ENCODE measurements around the gene RYR3. TPM values are rescaled to one million over a fixed set of nuclear protein-coding genes. Genes with fewer than 3 reads are reported as not detected.

RYR3 gene
- total RNA-seq, 1 donor from 2014 or later, result 1.5 TPM

DNA sequence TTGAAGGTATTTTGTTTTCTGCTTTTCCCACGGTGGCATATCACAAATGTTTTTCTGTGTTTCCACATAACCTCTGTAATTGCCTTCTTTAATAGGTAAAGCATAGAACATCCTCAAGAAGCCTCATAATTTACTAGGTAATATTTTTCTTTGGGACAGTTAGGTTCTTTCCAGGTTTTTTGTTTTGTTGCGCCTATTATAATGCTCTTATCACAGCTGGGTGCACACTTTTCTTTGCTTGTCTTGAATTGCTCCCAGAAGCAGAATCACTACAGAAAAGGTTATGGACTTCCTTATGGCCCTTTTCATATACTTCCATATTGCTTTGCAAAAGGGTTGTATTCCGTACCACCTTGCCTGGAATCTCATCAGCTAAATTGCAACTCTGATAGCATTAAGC, 213.5 kb downstream of the RYR3 start:
- no peaks in the 10 kb centered on the region for H3K4me1 Mint-ChIP-seq (ENCODE audit: low read depth, unreplicated experiment)

DNA sequence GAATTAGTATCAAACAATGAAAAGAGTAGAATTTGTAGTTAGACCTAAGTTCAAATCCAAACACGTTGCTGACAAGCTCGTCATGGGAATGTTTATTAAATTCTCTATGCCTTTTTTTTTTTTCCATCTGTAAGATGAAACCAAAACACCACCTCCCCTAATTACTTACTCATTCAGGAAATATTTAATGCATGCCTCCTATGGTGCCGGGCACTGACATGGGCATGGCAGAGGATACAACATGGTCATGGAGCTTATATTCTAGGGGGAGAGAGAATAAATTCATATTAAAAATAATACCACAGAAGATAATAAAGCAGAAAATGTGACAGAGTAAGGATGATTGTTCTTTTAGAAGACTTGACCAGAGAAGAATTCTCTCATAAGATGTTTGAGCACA, 215.8 kb downstream of the RYR3 start:
- H3K9ac ChIP-seq (ENCODE audit: low read length), result no peak overlapping the region
- Mint-ChIP-seq H3K9me3 (ENCODE audit: unreplicated experiment) (peaks cover 2% of the 10 kb centered on the region), H3K27ac (ENCODE audit: unreplicated experiment) (no peak overlapping the region), H3K4me1 (ENCODE audit: low read depth, unreplicated experiment) (no peaks in the 10 kb centered on the region), H3K27me3 (ENCODE audit: low read depth, unreplicated experiment) (no peaks in the 10 kb centered on the region), H3K4me3 (ENCODE audit: unreplicated experiment) (no peak overlapping the region), H3K36me3 (ENCODE audit: low read depth, unreplicated experiment) (no peaks in the 10 kb centered on the region)
- no peak overlapping the region for H3K4me3 ChIP-seq (ENCODE audit: insufficient read depth, low read depth, low read length)
- H3K27ac ChIP-seq (ENCODE audit: low read depth, low read length), result no peak overlapping the region
- FAIRE-seq (no peak), DNase-seq (ENCODE audit: low read depth) (no peak)
- no peak overlapping the region for H2AFZ ChIP-seq (ENCODE audit: low read depth, low read length)
- no peak overlapping the region for H3K4me2 ChIP-seq (ENCODE audit: low read length)
- TF ChIP-seq, protein P1, sequence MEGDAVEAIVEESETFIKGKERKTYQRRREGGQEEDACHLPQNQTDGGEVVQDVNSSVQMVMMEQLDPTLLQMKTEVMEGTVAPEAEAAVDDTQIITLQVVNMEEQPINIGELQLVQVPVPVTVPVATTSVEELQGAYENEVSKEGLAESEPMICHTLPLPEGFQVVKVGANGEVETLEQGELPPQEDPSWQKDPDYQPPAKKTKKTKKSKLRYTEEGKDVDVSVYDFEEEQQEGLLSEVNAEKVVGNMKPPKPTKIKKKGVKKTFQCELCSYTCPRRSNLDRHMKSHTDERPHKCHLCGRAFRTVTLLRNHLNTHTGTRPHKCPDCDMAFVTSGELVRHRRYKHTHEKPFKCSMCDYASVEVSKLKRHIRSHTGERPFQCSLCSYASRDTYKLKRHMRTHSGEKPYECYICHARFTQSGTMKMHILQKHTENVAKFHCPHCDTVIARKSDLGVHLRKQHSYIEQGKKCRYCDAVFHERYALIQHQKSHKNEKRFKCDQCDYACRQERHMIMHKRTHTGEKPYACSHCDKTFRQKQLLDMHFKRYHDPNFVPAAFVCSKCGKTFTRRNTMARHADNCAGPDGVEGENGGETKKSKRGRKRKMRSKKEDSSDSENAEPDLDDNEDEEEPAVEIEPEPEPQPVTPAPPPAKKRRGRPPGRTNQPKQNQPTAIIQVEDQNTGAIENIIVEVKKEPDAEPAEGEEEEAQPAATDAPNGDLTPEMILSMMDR (IDR thresholded peaks at IDR 0.05; ENCODE audit: insufficient read depth, low read depth, low read length), result no peak
- no peak for TF ChIP-seq EZH2 (IDR thresholded peaks at IDR 0.05; ENCODE audit: insufficient read depth, low read length)
- no peaks in the 10 kb centered on the region for H3K79me2 ChIP-seq (ENCODE audit: insufficient read depth, low read length)
- H3K9me3 ChIP-seq (ENCODE audit: insufficient read depth, low read depth, low read length), result no peaks in the 10 kb centered on the region
- no peaks in the 10 kb centered on the region for H3K4me1 ChIP-seq (ENCODE audit: insufficient read depth, low read length)
- H3K27me3 ChIP-seq (ENCODE audit: insufficient read depth, low read length), result no peaks in the 10 kb centered on the region
- H3K36me3 ChIP-seq (ENCODE audit: insufficient read depth, low read length), result no peaks in the 10 kb centered on the region
- H4K20me1 ChIP-seq (ENCODE audit: insufficient read depth, low read length), result no peaks in the 10 kb centered on the region

More for the DNA sequence above, 213.5 kb downstream of the RYR3 start:
- Histone ChIP-seq H3K4me1 (ENCODE audit: insufficient read depth, low read length) (no peaks in the 10 kb centered on the region), H3K9ac (ENCODE audit: low read length) (no peak overlapping the region), H3K4me2 (ENCODE audit: low read length) (no peak overlapping the region), H3K27ac (ENCODE audit: low read depth, low read length) (no peak overlapping the region), H3K27me3 (ENCODE audit: insufficient read depth, low read length) (no peaks in the 10 kb centered on the region), H2AFZ (ENCODE audit: low read depth, low read length) (no peak overlapping the region), H3K4me3 (ENCODE audit: insufficient read depth, low read depth, low read length) (no peak overlapping the region), H3K79me2 (ENCODE audit: insufficient read depth, low read length) (no peaks in the 10 kb centered on the region), H3K9me3 (ENCODE audit: insufficient read depth, low read depth, low read length) (no peaks in the 10 kb centered on the region), H3K36me3 (ENCODE audit: insufficient read depth, low read length) (no peaks in the 10 kb centered on the region), H4K20me1 (ENCODE audit: insufficient read depth, low read length) (no peaks in the 10 kb centered on the region)
- no peak overlapping the region for H3K27ac Mint-ChIP-seq (ENCODE audit: unreplicated experiment)
- no peaks in the 10 kb centered on the region for H3K36me3 Mint-ChIP-seq (ENCODE audit: low read depth, unreplicated experiment)
- H3K27me3 Mint-ChIP-seq (ENCODE audit: low read depth, unreplicated experiment), result peaks cover 2% of the 10 kb centered on the region
- no peak for DNase-seq (ENCODE audit: low read depth)
- H3K9me3 Mint-ChIP-seq (ENCODE audit: unreplicated experiment), result peaks cover 2% of the 10 kb centered on the region
- TF ChIP-seq EZH2 (IDR thresholded peaks at IDR 0.05; ENCODE audit: insufficient read depth, low read length), result no peak
- TF ChIP-seq, protein P1 (IDR thresholded peaks at IDR 0.05; ENCODE audit: insufficient read depth, low read depth, low read length), result no peak
- H3K4me3 Mint-ChIP-seq (ENCODE audit: unreplicated experiment), result no peak overlapping the region
- FAIRE-seq, result no peak

DNA sequence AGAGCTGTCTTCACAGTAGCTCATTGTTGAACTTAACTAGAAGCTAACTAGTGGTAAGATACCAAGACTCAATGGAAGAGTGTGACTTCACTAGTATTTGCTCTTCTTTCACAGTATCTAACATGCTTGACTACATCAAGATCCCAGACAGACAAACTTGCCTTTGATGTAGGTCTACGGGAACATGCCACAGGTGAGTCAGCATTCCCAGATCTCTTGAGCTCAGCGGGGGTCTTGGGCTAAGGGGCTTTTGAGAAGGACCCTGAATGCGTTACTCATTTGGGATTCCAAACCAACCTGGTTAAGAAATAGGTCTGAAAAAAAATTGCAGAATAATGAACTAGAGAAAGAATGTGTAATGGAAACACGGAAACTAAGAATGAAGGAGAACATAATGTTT, 222.4 kb downstream of the RYR3 start:
- no peaks in the 10 kb centered on the region for H3K36me3 ChIP-seq (ENCODE audit: insufficient read depth, low read length)
- no peaks in the 10 kb centered on the region for H3K27me3 ChIP-seq (ENCODE audit: insufficient read depth, low read length)
- no peak overlapping the region for H3K27ac ChIP-seq (ENCODE audit: low read depth, low read length)
- no peak for DNase-seq (ENCODE audit: low read depth)
- no peaks in the 10 kb centered on the region for H4K20me1 ChIP-seq (ENCODE audit: insufficient read depth, low read length)
- no peaks in the 10 kb centered on the region for H3K4me1 ChIP-seq (ENCODE audit: insufficient read depth, low read length)
- TF ChIP-seq, protein P1 (IDR thresholded peaks at IDR 0.05; ENCODE audit: insufficient read depth, low read depth, low read length), result no peak
- TF ChIP-seq EZH2 (IDR thresholded peaks at IDR 0.05; ENCODE audit: insufficient read depth, low read length), result no peak
- no peak overlapping the region for H3K4me2 ChIP-seq (ENCODE audit: low read length)
- Mint-ChIP-seq H3K27ac (ENCODE audit: unreplicated experiment) (no peak overlapping the region), H3K4me1 (ENCODE audit: low read depth, unreplicated experiment) (peaks cover 13% of the 10 kb centered on the region), H3K9me3 (ENCODE audit: unreplicated experiment) (peaks cover 2% of the 10 kb centered on the region), H3K4me3 (ENCODE audit: unreplicated experiment) (no peak overlapping the region), H3K36me3 (ENCODE audit: low read depth, unreplicated experiment) (no peaks in the 10 kb centered on the region), H3K27me3 (ENCODE audit: low read depth, unreplicated experiment) (no peaks in the 10 kb centered on the region)
- FAIRE-seq, result no peak
- no peak overlapping the region for H3K9ac ChIP-seq (ENCODE audit: low read length)
- no peak overlapping the region for H2AFZ ChIP-seq (ENCODE audit: low read depth, low read length)
- no peaks in the 10 kb centered on the region for H3K79me2 ChIP-seq (ENCODE audit: insufficient read depth, low read length)
- no peaks in the 10 kb centered on the region for H3K9me3 ChIP-seq (ENCODE audit: insufficient read depth, low read depth, low read length)
- no peak overlapping the region for H3K4me3 ChIP-seq (ENCODE audit: insufficient read depth, low read depth, low read length)

Data from astrocyte (in vitro differentiated cells and primary cell).